WI38 (cell line): ENCODE results near the gene PMS1.

Experiments
- H3K4me3 ChIP-seq: 2 replicates; pipeline ENCODE4 v1.5.1; 2011; ENCODE audit warnings: low read depth, mild to moderate bottlenecking, control low read depth, low read length
- TF ChIP-seq, protein P1 (sequence below): IDR thresholded peaks from 2 replicates; pipeline ENCODE4 v1.5.1; 2012; ENCODE audit warnings: low read depth, mild to moderate bottlenecking, control low read depth, low read length

The PMS1 gene

DNA sequence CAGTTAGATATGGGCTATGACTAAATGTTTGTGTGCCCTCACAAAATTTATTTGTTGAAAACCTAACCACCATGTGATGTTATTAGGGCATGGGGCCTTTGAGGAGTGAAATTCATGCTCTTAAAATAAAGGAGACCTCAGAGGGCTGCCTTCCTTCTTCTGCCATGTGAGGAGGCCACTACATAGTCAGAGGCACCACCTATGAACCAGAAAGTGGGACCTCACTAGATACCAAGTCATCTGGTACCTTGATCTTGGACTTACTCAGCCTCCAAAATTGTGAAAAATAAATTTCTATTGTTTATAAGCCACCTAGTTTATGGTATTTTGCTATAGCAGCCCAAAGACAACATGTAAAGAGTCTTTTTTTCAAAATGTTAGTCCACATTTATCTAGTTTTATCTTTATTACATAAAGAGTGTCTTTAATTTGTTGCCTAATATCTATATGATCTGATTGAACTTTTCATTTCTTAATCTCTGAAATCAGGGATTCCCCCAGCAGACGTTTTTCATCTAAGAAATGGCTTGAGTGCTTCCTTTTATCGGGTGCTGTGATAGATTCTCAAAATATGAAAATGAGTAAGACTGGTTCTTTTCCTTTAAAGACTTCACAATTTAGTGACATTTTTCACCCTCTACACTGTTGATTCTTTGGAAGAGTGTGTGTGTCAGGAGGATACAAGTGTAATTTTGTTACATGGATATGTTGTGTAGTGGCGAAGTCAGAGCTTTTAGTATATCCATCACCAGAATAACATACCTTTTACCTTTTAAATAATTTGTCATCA is 34.2 kb downstream of the PMS1 start:
- TF ChIP-seq, protein P1, sequence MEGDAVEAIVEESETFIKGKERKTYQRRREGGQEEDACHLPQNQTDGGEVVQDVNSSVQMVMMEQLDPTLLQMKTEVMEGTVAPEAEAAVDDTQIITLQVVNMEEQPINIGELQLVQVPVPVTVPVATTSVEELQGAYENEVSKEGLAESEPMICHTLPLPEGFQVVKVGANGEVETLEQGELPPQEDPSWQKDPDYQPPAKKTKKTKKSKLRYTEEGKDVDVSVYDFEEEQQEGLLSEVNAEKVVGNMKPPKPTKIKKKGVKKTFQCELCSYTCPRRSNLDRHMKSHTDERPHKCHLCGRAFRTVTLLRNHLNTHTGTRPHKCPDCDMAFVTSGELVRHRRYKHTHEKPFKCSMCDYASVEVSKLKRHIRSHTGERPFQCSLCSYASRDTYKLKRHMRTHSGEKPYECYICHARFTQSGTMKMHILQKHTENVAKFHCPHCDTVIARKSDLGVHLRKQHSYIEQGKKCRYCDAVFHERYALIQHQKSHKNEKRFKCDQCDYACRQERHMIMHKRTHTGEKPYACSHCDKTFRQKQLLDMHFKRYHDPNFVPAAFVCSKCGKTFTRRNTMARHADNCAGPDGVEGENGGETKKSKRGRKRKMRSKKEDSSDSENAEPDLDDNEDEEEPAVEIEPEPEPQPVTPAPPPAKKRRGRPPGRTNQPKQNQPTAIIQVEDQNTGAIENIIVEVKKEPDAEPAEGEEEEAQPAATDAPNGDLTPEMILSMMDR: no peak
- H3K4me3 ChIP-seq: no peak overlapping the region

DNA sequence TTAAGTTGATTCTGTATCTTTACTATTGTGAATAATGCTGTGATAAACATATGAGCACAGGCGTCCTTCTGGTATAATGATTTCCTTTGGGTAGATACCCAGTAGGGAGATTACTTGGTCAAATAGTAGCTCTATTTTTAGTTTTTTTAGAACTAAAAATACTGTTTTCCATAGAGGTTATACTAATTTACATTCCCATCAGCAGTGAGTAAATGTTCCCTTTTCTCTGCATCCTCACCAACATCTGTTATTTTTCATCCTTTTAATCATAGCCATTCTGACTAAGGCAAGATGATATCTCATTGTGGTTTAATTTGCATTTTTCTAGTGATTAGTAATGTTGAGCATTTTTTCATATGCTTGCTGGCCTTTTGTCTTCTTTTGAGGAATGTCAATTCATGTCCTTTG is 35.1 kb downstream of the PMS1 start:
- TF ChIP-seq, protein P1: no peak
- no peak overlapping the region for H3K4me3 ChIP-seq

DNA sequence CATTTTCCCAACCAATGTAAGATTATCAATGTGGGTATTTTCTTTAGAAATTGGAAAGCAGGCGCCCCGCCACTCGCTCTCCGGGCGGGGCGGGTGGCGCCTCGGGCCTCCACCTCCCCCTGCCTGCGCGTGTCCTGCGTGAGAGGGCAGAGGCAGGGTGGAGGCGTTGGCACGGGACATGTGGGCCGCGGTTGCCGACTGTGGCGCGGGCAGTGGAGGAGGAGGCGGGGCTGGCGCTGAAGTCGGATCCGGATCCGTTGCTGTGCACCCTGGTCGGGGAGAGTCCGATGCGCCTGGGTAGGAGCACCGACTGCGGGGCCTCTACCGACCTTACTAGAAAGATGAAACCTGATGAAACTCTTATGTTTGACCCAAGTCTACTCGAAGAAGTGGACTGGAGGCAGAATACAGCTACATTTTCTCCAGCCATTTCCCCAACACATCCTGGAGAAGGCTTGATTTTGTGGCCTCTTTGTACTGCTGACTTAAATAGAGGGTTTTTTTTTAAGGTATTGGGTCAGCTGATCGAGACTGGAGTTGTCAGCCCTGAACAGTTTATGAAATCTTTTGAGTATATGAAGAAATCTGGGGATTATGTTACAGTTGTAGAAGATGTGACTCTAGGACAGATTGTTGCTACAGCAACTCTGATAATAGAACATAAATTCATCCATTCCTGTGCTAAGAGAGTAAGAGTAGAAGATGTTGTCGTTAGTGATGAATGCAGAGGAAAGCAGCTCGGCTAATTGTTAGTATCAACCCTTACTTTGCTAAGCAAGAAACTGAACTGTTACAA is 37.9 kb downstream of the PMS1 start:
- no peak overlapping the region for H3K4me3 ChIP-seq
- TF ChIP-seq, protein P1: no peak

DNA sequence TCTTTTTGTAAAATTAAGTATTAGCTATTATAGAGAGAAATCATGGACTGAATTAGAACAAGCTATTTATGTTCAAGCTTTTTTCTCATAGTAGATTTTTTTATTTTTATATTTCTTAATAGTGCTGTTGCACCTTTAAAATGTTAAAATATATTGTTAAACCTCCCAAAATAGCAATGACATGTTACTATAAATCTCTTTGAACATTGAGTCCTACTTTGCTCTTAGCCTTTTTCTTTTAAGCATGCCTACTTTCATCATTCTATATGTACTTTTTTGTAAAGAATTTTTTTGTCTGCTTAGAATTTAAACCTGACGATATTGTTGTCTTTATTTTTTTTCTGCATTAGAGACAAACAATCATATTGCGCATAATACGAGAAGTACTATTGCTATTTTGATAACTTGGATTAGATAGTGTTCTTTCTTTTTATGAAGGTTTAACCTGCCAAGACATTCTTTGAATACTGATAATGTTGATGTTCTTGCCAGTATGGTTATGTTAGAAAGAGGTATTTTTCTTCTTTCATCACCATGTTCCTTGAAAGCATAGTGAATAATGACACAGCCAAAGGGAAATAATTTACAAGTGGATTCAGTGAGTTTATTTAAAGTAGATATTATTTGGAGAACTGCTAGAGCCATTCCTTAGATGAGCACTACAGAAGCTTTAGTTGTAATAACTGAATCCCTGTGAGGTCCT is 40.6 kb downstream of the PMS1 start:
- TF ChIP-seq, protein P1: no peak
- no peak overlapping the region for H3K4me3 ChIP-seq

DNA sequence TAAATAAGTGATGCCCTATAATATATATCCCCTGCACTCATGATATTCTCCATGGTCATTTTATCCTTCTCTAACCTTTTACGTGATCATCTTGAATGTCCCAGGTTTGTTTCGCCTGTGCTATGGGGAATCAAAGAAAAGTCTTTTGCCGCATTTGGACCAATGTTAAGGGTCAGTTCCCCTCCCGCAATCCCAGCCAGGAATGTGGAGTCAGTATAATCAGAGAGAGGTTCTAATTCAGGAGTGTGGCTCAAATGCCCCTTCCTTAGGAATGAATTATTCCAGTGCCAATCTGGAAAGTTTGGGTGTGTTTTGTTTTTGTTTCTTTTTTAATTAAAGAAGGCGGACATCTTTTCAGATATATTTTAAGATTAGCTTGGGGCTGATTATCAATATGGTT is 41.8 kb downstream of the PMS1 start:
- H3K4me3 ChIP-seq: no peak overlapping the region
- TF ChIP-seq, protein P1: no peak

DNA sequence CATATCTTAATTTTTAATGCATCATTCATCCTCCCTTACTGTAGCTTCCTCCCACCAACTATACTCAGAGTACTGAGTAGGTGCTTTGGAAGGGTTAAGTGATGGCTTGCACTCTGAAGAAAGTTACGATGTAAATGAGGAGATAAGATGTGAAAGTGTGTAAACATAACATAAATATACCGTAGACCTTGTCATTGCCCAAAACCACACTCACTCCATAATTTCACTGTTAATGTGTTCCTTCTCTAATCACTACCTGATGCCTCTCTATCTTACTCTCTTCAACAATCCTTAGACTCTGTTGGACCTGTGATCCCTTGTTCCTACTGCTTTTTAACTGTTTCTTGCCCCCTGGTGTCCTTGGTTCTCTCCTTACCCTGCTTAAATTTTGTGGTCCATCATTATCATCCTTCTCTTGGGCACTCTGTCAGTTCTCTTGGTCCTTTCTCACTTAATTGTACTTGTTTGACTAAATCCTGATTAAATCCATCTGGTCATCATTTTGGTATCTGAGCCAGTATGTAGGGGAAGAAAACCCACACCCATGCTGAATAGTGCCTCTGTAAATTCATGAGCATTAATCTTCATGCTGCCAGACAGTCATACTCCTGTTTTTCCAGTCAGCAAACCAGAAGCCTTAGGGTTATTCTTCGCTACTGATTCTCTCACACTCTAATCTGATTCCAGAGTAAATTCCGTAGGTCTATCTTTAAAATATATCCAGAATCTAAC is 45.0 kb downstream of the PMS1 start:
- TF ChIP-seq, protein P1: no peak
- no peak overlapping the region for H3K4me3 ChIP-seq
